Cerebellar cortex (tissue), 1 donor: ENCODE results near the gene SWT1.
"Not testable (repeated sequence)": the region's sequence is repeated elsewhere in the genome, so short reads cannot be mapped to it uniquely, and the experiment has no call there.

Experiments used
- DNase-seq: peaks from one replicate; pipeline ENCODE4 v3.0.0-alpha.2; 2015; ENCODE audit warnings: low spot score

SWT1 gene

DNA sequence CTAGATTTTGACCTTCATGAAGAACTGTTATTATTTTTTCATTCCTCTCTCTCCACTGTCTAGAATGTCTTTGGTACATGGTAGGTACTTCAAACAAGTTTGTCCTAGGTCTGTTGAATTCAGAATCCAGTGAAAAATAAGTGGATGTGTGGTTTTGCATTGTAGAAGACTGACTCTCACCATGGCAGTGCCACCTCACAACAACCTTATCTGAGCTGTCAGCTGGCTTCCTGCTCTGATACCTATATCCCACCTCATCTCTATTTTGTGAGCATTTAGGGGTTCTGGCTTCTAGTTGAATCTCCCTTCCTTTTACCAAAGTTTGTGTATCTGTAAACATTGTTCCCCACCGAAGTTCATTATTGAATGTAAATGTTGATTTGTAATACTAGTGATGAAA is 9.1 kb downstream of the SWT1 start:
- DNase-seq, result no peak

DNA sequence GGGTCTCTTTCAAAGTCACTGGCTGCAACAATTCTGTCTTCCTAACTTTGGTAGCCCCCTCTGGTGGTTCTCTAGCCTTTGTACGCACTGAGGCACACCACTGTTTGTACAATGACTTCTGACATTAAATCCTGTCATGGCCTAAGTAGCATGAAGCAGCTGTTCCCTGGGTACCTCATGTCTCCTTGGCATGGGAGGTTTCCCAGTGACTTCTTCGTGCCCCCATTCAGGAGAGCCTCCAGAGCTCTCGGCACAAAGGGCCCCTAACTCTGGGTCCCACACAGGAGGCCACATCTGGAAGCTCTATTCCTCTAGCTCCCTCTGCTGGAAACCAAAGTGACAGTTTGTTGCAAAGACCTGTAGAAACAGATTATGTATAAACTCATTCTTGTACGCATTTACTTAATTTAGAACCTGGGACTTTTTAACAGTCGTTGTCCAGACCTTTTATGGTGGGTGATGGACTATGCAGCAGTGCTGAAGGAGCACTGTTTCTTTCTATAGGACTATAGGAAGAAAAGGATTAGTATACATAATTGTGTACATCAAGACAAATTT is 13.4 kb downstream of the SWT1 start:
- peak; percentile 62 for DNase-seq

DNA sequence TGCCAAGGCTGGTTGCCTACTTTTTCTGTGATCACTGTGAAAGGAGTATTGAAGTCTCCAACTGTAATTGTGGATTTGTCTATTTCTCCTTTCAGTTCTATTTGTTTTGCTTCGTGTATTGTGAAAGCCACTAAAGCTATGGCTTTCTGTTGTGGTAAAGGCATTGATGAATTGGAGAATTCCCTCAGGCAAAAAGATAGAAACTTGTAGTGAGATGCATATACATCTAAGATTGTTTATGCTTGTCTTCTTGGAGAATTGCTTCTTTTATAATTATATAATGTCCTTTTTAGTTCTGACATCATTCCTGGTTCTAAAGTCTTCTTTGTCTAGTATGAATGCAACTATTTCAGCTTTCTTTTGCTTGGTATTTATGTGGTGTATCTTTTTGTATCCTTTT is 36.8 kb downstream of the SWT1 start:
- DNase-seq, result no peak

DNA sequence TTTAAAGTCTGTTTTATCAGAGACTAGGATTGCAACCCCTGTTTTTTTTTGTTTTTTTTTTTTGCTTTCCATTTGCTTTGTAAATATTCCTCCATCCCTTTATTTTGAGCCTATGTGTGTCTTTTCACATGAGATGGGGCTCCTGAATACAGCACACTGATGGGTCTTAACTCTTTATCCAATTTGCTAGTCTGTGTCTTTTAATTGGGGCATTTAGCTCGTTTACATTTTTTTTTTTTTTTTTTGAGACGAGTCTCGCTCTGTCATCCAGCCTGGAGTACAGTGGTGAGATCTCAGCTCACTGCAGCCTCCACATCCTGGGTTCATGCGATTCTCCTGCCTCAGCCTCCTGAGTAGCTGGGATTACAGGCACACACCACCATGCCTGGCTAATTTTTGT is 41.7 kb downstream of the SWT1 start:
- DNase-seq, result not testable (repeated sequence)

DNA sequence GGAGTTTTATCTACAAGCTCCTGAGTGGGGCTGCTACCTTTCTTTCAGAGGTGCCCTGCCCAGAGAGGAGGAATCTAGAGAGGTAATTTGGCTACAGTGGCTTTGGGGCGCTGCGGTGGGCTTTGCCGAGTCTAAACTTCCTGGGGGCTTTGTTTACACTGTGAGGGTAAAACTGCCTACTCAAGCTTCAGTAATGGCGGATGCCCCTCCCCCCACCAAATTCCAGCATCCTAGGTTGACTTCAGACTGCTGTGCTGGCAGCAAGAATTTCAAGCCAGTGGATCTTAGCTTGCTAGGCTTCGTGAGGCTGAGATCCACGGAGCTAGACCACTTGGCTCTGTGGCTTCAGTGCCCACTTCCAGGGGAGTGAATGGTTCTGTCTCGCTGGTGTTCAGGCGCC is 43.9 kb downstream of the SWT1 start:
- no peak for DNase-seq

DNA sequence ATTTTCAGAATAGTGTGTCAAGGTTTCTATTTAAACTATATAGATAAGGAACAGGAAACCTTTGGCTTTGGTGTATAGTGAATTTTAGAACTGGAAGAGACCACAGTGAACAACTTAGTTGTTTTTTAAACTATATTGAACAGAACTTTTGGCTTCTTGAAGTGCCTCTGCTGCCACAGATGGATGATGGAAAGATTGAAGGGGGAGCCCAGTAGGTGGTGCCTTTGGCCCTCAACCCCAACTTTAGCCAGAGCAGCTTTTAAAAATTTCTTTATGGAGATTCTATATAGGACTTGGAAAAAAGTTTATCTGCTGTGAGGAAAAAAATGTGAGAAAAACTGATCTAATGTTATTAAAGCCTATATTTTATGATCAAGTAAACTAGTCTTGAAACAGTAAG is 50.2 kb downstream of the SWT1 start:
- no peak for DNase-seq

DNA sequence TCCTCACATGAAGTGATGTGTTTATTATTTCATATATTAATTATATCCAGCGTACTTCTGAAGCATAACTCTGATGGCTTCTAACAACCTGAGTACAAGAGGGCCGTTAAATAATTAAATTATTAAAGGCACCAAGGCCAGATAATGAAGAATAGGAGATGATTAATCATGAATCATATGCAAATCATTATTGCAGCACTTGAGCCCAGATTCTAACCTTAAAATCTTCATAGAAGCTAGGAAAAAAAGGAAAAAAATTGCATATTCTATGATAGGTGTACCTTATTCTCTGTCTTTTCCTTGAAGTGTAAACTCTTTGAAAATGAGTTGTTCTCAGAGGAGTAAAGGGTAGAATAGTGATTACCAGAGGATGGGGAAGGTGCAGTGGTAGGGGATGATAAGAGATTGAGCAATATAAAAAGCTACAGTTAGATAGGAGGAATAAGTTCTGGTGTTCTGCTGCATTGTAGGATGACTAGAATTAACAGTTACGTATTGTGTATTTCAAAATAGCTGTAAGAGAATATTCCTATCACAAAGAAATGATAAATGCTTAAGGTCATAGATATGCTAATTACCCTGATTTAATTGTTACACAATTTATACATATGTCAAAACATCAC is 51.1 kb downstream of the SWT1 start:
- no peak for DNase-seq

DNA sequence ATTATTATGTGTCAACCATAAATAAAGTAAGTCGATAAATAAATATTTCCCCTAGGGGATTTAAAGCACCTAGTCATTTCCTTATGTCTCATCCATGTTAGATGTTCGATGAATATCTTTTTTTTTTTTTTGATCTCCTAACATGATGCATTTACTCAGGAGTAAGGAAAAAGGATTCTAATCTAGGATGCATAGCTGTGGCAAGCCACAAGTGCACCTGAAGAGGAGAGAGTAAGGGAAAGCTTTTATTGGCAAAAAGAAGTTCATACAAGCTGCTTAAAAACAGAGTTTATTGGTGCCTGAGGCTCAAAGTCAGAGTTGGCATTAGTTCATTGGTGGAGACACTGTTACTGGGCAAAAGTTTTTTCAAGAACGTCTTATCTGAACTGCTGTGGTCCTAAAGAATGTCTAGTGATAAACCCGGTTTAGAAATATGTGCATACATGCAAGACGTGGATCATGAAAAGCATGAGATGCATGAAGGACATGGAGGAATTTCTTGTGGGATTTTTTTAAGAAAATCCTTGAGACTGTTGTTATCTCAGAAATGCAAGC is 51.7 kb downstream of the SWT1 start:
- no peak for DNase-seq

DNA sequence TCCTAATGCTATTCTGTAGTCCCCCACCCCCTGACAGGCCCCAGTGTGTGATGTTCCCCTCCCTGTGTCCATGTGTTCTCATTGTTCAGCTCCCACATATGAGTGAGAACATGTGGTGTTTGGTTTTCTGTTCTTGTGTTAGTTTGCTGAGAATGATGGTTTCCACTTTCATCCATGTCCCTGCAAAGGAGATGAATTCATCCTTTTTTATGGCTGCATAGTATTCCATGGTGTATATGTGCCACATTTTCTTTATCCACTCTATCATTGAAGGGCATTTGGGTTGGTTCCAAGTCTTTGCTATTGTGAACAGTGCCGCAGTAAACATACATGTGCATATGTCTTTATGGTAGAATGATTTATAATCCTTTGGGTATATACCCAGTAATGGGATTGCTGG is 52.4 kb downstream of the SWT1 start:
- DNase-seq, result not testable (repeated sequence)

DNA sequence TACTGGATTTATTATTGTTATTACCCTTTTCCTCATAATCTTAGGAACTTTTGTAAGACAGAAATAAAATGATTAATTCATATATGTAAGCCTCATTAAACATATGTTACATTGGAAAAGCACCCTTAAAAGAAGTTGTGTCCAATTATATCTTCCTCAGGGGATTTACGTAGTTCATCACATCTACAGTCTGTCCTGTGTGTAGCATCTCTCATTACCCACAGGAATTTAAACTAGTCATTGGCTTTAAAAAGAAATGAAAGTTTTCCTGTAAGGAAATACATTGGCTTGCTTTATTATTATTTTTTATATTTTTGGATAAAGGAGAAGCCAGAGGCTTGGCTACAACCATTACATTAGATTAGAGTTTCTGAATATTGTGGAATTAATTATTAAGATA is 56.1 kb downstream of the SWT1 start:
- DNase-seq, result no peak

DNA sequence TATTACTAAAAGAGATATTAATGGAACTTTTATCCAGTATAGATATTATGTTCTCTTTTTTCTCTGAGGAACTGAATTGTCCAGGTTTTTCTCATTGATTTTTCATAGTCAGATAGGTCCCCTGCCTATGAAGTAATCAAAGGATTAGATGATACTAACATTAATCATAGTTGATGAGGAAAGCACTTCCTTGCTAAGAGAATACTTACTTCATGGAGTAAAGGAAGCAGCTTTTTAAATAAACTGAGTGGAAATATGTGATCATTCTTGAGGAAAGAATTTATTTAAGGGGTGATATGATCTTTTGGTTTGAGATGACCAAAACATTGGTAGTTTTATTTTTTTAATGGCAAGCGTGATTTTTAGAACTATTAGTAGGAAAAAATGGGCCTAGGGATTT is 58.9 kb downstream of the SWT1 start:
- DNase-seq, result no peak

DNA sequence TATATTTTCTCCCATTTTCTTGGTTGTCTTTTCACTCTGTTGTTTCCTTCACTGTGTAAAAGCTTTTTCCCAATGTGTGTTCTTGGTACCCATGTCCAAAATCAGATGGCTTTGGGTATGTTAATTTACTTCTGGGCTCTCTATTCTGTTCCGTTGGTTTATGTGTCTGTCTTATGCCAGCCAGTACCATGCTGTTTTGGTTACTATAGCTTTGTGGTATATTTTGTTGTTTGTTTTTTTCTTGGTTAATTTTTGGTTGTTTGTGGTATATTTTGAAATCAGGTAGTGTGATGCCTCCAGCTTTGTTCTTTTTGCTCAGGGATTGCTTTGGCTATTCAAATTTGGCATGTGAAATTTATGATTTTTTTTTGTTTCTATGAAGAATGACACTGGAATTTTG is 67.2 kb downstream of the SWT1 start:
- no peak for DNase-seq

DNA sequence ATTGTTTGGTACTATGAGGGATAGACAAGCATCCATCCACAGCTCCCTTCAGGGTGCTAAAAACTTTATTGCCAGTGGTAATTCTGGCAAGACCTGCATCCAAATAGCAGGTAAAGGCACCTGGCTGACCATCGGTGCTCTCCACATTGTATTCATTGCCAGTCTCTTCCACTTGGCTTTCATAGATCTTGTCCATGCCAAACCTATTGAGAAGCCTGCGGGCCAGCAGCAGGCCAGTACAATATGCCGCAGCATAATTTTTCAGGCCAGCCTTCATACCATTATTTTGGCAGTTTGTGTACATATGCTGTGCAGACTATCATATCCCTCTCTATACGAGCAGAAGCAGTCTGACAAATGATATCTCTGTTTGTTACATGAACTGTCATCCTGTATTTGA is 70.2 kb downstream of the SWT1 start:
- DNase-seq, result peak; percentile 75

DNA sequence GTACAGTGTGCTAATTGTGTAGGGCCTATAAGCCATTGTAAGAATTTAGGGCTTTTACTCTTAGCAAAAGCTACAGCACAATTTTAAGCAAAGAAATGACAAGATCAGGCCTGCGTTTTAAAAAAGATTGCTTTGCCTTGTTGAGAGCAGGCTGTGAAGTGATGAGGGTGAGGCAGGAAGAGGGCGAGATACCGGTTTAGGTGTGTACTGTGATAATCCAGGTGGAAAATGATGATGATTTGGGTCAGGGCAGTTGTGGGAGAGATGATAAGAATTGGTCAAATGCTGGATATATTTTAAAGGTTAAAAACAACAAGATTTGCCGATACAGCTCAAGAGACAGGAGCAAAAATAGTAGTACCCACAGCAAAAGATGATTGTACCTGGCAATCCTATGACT is 72.0 kb downstream of the SWT1 start:
- no peak for DNase-seq

DNA sequence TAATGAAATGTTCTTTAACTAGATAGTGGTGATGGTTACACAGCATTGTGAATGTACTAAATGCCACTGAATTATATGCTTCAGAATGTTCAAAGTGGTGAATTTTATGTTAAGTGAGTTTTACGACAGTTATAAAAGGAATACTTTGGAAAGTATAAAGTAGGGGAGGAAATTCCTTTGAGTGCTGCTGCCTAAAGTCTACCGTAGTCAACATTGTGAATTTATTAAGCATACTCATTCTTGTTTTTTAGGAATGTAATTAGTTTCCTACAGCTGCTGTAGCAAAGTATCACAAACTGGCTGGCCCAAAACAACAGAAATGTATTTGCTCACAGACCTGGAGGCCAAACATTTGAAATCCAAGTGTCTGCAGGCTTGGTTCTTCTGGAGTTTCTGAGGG is 73.0 kb downstream of the SWT1 start:
- no peak for DNase-seq

DNA sequence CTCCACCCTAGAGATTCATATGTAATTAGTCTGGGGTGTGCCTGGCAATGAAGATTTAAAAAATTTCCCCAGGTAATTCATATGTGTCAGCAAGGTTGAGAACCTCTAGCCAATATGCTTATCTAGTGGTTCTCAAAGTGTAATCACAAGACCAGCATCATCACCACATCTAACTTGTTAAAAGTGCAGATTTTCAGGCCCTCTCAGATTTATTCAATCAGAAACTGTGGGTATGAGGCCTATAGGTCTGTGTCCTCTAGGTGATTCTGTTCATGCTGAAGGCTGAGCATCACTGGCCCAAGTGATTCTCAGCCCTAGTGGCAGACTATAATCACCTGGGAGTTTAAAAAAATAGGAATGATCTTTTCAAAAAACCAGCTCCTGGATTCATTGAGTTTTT is 75.9 kb downstream of the SWT1 start:
- no peak for DNase-seq

DNA sequence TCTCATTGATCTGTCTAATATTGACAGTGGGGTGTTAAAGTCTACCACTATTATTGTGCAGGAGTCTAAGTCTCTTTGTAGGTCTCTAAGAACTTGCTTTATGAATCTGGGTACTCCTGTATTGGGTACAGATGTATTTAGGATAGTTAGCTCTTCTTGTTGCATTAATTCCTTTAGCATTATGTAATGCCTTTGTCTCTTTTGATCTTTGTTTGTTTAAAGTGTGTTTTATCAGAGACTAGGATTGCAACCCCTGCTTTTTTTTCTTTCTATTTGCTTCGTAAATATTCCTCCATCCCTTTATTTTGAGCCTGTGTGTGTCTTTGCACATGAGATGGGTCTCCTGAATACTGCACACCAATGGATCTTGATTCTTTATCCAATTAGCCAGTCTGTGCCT is 77.2 kb downstream of the SWT1 start:
- DNase-seq, result not testable (repeated sequence)

DNA sequence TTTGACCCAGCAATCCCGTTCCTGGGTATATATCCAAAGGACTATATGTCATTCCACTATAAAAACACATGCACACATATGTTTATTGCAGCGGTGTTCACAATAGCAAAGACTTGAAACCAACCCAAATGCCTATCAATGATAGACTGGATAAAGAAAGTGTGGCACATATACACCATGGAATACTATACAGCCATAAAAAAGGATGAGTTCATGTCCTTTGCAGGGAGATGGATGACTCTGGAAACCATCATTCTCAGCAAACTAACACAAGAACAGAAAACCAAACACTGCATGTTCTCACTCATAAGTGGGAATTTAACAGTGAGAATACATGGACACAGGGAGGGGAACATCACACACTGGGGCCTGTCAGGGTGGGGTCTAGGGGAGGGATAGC is 80.2 kb downstream of the SWT1 start:
- DNase-seq, result not testable (repeated sequence)

DNA sequence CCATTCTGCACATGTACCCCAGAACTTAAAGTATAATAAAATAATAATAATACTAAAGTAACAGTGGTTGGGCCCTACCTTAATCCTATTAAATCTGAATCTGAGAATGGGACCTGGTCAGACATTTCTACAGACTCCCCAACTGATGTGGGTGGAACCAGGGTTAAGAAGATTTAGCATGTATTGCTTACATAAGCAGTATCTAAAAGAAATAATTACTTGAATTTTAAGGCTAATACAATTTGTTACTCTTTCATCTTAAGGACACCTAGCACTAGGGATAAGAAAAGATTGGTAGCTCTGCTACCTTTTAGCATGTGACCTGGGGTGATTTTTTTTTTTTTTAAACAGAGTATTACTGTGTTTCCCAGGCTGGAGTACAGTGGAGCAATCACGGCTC is 80.7 kb downstream of the SWT1 start:
- DNase-seq, result no peak

DNA sequence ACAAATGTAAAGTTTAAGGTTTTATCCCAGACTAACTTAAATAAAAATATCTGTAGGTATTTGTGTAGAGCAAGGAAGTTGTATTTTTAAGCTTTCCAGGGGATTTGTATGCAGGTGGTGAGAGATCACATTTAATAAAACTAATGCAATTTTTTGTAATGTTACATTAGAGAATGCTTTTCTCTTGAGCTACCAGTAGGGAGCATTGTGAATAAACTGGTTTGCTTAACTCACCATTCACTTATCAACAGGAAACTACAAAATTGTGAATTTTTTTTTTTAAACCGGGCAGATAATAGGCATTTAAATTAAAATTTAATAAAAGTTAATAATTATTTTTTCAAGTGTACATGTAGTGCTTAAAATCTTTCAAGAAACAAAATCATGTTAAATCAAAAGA is 81.5 kb downstream of the SWT1 start:
- DNase-seq, result no peak

DNA sequence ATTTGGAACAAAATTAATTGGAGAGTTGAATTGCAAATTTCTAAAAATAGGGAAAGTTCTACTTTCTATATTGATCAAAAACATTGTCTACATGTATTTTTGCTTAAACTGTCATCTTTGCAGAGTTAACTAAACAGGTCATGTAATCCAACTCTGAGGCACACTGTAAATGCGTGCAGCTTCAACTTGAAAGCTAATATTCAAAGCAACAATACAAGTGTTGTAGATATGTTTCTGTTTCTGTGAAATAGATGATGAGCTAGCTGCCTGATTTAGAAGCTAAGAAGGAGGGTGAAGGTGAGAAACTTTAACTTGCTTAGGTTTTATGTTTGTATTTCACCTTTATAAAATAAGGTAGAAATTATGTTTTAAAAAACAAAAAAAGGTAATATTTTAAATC is 82.9 kb downstream of the SWT1 start:
- no peak for DNase-seq

DNA sequence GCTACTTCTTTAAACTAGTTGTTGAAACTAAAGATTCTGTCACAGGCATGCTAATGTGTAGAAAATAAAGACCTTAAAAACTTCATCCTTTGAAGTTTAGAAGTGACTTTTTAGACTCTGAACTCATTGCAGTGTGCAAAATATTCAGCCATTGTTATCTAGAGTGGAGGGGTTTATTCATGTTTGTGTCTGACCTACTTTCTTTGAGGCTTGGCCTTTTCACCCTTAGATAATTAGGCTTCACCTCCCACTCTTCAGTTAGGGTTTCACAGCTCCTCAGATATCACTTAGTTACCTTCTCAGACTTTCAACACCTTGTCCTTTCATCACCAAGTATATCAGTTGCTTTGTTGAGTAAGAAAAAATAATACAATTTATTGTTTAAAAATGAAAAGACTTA is 84.2 kb downstream of the SWT1 start:
- no peak for DNase-seq

DNA sequence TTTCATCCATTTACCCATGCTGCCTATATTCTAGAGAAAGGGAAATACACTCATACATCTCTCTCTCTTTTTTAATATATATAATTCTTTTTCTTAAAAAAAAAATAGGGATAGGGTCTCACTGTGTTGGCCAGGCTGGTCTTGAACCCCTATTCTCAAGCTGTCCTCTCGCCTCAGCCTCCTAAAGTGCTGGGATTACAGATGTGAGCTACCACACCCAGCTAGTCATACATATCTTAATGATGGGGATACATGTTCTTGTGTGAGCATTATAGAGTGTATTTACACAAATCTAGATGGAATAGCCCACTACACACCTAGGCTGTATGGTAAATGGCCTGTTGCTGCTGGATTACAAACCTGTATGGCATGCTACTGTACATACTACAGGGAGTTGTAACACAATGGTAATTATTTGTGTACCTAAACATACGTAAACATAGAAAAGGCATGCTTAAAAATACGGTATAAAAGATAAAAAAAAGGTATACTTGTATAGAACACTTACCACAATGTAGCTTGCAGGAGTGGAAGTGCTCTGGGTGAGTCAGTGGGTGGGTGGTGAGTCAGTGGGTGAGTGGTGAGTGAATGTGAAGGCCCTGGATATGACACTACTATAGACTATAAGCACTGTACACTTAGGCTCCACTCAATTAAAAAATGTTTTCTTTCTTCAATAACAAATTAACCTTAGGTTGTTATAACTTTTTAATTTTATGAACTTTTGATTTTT is 87.2 kb downstream of the SWT1 start:
- no peak for DNase-seq

DNA sequence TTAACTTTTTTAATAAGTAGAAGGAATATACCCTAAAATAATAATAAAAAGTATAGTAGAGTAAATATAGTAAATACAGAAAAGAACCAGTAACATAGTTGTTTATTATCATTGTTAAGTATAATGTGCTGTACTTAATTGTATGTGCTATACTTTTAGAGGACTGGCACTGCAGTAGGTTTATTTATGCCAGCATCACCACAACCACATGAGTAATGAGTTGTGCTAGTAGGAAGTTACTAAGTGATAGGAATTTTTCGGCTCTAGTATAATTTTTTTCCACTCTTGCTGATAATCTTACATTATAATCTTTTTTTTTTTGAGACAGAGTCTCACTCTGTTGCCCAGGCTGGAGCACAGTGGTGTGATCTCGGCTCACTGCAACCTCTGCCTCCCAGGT is 88.5 kb downstream of the SWT1 start:
- DNase-seq, result no peak
